ENCODE results near the gene MAP4K1.

Gene MAP4K1

GRCh38 chr19:38617764-38618589, at the start of gene MAP4K1:
Gene MAP4K1, minus strand, starts transcription at chr19:38617953. Its CDS starts 58 bp downstream, at chr19:38617895.
- peak; percentile 49 for DNase-seq (ENCODE audit: low read depth)

- DNase-seq (ENCODE audit: low read depth) = no peak
Measured at GRCh38 chr19:38666663-38667511, 49.1 kb upstream of the MAP4K1 start.

DNA sequence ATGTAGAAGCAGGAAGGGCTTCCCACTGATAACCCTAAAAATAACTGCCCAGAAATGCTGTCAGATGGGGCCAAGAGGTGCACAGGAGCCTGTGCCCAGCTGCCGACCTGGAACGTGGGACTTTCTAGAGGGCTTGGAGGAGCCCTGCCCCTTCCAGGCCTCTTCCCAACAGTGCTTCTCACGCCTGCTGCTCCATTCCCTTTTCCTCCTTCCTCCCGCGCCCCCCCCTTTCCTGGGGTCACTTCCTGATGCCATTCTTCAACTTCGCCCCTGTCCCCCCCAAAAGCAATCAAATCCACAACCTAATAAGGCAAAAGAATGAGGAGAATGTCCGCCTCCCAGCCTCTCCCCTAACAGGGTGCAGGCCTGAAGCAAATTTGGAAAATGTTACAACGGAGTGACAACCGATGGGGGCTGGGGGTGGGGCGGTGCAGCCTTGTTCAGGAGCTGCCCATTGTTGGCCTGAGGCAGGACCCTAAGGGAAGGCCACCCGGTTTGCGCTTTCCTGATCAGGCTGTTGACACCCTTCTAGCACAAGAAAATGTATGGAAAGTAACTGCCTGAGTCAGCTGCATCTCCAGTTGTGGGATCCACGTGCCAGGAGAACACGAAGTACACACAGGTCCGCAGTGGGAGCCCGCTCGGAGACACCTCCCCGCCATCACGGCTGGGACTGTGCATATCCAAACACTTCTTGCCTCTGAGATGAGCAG, 48.4 kb upstream of the MAP4K1 start:
- no peak for DNase-seq (ENCODE audit: low read depth)

DNA sequence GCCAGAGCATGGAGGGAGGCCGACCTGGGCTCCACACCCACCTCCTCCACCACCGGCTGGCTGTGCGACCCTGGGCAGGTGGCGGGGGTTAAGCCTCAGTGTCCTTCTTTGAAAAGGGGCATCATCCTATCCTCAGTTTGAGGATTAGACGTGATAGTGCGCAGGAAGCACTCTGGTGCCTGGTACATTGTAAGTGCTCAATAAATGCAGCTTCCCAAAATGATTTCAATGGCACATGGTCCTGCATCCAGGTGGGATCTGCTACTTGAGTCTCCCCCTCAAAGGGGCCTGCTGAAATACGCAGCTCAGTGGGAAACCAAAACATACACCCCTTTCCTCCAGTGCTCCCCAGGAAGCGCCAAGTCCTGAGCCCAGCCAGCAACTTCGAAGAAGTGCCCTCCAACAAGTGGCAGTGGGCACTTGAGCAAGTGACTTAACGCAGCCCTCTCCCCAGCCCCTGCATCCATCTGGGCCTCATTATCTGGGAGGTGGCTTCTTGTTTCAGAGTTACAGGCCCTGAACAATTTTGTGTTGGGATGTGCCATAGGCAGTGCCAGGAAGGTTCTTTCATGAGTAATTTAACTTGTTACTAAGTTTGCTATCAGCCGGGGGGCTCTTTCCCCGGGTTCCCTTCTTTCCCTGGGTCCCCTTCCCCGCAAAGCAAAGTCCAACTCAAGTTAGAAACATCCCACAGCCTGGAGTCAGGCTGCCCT, 47.6 kb upstream of the MAP4K1 start:
- DNase-seq (ENCODE audit: low read depth) = no peak

DNA sequence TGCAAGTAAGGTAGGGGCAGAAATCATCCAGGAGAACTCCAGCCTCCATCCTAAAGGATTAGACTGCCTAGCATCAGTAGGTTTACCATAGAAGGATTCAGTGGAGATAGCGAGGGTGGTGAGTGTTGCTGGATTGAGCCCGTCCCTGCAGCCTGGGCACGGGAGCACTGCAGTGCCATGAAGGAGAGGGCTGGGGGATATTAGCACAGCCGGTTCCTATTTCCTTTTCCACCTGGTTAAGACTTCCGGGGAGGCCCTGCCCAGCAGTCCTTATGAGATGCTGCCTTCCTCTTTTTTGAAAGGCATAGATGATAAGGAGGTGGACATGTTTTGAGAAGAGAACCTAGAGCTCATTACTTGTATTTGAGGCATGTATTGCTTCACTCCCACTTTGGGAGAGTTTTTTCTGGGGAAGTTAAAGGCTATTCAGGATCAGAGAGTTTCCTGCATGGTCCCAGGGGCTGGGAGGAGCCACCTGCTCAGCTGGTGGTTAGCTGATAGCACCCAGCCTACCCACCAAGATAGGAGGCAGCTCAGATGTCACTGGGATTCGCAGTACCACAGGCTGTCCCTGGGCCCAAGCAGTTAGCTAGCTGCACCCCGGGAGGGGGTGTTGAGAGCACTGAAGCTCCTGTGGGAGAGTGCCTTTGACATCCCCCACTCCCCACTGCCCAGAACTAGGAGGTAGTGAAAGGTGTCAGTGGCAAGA, 46.9 kb upstream of the MAP4K1 start:
- no peak for DNase-seq (ENCODE audit: low read depth)

GRCh38 chr19:38663957-38664502, 46.3 kb upstream of the MAP4K1 start:
- no peak for DNase-seq (ENCODE audit: low read depth)

- DNase-seq (ENCODE audit: low read depth) = no peak
Measured at GRCh38 chr19:38663156-38663651, 45.5 kb upstream of the MAP4K1 start.

GRCh38 chr19:38662537-38663155, 44.9 kb upstream of the MAP4K1 start:
- DNase-seq (ENCODE audit: low read depth) = no peak

GRCh38 chr19:38661996-38662395, 44.2 kb upstream of the MAP4K1 start:
- DNase-seq (ENCODE audit: low read depth) = no peak

GRCh38 chr19:38661136-38661535, 43.4 kb upstream of the MAP4K1 start:
- DNase-seq (ENCODE audit: low read depth) = no peak

GRCh38 chr19:38660724-38661123, 43.0 kb upstream of the MAP4K1 start:
- no peak for DNase-seq (ENCODE audit: low read depth)

DNA sequence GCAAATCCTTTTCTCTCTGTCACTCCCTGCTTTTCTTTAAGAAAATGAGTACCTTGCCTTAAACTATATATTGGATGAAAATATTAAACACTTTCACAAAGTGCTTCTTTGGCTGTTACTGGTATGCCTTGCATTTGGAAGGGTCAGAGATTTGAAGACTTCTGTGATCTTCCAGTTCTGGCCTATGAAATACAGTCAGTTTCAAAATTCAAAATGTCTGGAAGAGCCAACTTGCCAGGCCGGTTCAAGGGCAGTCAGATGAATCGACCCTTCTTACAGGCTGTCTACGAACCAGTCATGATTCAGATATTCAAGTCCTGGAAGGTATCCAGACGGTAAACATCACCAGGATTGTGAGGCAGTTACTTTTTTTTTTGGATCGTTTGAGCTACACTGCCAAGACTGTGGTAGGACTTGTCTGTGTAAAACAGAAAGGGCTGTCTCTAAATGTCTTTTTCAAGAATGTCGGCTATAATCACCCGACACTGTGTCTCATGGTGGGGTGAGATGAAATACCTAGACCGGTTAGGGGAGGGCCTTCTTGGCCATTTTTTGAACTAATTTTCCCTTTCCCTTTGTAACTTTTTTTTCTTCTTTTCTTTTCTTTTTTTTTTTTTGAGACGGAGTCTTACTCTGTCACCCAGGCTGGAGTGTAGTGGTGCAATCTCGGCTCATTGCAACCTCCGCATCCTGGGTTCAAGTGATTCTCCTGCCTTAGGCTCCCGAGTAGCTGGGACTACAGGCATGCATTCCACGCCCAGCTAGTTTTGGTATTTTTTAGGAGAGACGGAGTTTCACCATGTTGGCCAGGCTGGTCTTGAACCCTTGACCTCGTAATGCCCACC, 40.9 kb upstream of the MAP4K1 start:
- DNase-seq (ENCODE audit: low read depth) = no peak

DNA sequence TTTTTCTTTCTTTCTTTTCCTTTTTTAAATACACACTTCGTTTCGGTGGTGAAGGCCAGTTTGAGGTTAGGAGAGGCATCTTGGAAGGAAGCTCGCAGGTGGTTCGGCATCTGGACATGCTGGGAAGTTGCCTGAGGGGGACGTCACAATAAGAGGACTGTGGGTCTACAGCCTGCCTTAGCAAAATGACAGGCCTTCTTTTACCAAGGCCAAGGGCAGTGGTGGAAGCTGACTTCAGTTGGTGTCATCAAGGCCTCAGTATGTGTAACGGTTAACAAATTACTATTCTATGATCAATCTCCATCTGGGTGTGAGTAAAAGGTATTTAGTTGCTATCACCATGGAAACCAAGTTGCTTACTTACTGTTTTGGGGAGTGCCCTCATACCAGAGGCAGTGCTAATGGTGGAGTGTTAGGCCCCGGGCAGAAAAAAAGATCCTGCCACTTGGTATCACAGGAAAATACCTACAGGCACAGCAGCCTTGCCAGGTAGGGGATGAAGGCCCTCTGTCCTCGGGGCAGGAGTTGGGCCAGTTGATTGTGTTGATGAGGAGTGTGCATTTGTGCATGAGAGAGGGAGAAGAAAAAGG, 40.0 kb upstream of the MAP4K1 start:
- DNase-seq (ENCODE audit: low read depth) = peak; percentile 55

GRCh38 chr19:38656171-38656981, 38.6 kb upstream of the MAP4K1 start:
- peak; percentile 55 for DNase-seq (ENCODE audit: low read depth)

- no peak for DNase-seq (ENCODE audit: low read depth)
Measured at GRCh38 chr19:38655148-38655824, 37.5 kb upstream of the MAP4K1 start.

- DNase-seq (ENCODE audit: low read depth) = no peak
Measured at GRCh38 chr19:38654628-38655055, 36.9 kb upstream of the MAP4K1 start.

DNA sequence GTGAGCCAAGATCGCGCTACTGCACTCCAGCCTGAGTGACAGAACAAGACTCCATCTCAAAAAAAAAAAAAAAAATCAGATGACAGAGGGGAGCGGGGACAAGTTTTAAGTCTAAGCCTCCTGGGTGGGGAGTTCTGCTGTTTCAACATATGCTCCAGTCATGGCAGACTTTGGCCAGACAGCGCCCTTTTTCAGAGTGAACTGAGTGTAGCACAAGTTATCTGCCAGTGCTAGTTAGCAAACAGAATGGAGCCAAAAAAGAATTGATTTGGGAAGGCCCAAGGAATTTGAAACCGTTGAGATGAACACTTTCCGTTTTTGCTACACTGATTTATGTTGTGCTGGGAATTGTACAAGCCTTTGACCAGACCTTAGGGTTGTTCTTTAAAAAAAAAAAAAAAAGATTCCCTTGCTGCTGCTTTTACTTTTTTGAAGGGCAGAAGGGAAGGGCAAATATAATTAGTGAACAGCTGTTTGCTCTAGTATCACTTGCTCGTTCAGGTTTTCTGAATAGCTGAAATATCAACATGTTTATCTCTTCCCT, 35.3 kb upstream of the MAP4K1 start:
- DNase-seq (ENCODE audit: low read depth) = no peak
